ENCODE results near the gene TRIB2. TPM values are rescaled to one million over a fixed set of nuclear protein-coding genes. Genes with fewer than 3 reads are reported as not detected.

The TRIB2 gene
- total RNA-seq, 2 donors from 2014 or later = 29.4 to 34.5 TPM

DNA sequence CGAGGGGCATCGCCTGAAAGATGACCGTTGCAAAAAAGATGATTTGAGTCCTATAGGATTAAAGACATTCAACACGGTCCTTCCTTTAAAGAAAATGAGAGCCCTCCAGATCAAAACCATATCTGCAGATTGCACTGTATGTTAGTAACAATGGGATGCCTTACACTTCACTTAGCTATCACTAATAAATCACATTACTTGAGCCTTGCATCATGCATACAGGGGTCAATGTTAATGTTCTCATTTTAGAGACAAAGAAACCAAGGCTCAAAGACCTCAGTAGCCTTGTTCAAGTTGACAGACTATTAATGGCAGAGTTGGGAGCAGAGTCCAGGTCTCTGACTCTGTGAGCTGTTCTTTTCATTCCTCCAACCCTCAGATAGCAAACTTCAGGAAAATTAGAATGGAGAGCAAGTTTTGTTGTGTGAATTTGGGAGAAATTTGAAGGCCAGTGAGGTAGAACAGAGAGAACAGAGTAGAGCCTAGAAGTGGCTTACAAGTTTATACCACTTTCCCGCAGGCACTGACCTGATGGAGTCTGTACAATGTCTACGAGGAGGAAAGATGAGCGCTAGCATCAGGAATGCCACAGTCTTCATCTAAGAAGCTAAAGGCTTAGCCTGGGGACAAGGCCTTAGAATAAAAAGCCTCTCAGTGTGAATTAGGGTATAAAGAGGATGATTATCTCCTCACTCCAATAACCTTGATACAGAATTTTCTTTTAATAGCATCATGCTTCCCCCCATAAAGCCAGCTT, 48.3 kb downstream of the TRIB2 start:
- intact Hi-C loops (cut with DNase I) = no loop called here
- no peak for DNase-seq (ENCODE audit: low spot score)

GRCh38 chr2:12766421-12766879, 49.7 kb downstream of the TRIB2 start:
- DNase-seq (ENCODE audit: low spot score) = no peak
- intact Hi-C loops (cut with DNase I) = no loop called here

DNA sequence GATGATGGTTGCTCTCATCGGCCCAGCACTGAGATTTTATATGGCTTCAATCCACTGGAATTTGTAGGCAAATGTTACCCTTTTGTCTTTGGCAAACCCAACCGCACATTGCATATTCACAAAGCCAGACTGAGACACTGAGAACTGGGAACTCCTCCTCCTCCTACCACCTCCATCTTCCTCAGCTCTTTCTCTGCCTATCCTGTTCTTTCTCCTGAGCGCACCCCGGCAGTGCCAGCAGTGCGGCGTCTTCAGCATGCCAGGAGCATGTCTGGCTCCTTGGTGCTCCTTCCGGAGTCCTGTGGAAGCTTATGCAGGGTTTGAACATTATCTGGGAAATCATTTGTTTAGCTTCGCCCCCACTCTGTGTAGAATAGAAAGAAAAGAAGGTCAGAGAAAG, 50.8 kb downstream of the TRIB2 start:
- DNase-seq (ENCODE audit: low spot score) = no peak
- intact Hi-C loops (cut with DNase I) = no loop called here

- no peak for DNase-seq (ENCODE audit: low spot score)
- intact Hi-C loops (cut with DNase I) = no loop called here
Observed at GRCh38 chr2:12767996-12768624, 51.4 kb downstream of the TRIB2 start.

DNA sequence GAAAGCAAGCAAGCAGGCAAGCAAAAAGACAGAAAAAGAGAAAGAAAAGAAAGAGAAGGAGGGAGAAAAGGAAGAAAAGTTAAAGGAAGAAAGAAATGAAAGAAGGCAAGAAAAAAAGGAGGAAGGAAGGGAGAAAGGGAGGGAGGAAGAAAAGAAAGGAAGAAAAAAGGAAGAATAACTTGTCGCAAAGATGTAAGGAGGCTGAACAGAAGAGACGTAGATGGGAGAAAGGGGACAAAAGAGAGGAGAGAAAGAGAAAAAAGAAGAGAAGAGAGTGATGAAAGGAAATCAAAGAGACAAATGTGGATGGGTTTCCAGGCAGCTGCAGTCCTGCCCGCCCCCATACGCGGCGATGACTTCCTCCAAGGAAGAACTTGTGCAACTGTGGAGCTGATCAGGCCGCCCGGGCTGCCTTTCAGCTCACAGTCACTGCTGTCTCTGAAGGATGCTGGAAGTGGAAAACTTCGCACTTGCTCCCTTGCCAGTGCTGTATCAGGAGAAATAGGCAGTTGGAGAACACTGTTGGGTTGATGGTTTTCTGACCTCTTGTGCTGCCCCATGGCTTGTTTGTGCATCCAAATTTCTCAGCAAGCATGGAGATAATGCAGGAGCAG, 52.9 kb downstream of the TRIB2 start:
- intact Hi-C loops (cut with DNase I) = no loop called here
- peak; percentile 92 for DNase-seq (ENCODE audit: low spot score)

DNA sequence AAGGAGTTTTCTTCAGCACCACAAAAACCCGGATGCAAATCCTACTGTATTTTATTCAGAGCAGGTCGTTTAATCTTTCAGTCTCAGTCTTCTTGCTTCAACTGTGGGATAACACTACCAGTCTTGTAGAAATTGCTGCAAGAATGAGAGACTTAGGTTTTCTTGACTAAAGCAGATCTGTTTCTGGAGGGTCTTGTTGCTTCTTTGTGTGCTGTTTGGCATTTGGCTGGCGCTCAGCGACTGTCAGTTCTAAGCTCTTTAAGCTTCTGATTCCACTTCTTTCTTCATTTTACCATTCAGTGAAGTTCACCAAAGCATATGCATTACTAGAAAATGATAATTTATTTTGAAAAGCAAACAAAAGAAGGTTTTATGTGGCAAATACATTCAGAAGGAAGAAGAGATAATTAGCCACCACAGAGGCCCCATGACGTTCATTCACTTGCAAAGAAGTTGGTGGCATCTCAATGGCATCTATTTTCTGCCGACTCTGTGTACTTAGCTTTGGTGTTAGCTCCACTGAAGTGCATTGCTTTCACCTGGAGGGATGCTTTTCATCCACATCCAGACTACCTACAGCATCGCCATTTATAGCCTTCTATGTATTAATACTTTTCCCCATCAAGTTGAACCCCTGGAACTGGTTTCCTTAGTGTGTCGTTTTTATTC, 53.7 kb downstream of the TRIB2 start:
- DNase-seq (ENCODE audit: low spot score) = no peak
- intact Hi-C loops (cut with DNase I) = no loop called here

DNA sequence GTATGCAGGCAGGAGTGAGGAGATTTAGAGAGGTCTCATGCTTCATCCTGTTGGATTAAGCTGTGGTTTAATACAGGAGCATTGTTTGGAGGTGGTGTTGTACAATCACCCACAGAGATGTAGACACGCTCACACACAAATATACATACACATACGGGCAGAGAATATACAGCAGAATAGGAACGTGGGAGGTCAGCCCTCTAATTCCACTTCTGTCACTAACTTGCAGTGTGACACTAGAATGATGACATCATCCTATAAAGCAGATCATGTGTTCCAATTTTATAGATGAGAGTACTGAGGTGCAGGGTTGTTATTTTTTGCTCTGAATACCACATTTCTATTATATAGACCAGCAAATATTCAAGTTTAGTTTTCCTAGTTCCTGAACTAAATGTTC, 54.4 kb downstream of the TRIB2 start:
- intact Hi-C loops (cut with DNase I) = no loop called here
- no peak for DNase-seq (ENCODE audit: low spot score)

DNA sequence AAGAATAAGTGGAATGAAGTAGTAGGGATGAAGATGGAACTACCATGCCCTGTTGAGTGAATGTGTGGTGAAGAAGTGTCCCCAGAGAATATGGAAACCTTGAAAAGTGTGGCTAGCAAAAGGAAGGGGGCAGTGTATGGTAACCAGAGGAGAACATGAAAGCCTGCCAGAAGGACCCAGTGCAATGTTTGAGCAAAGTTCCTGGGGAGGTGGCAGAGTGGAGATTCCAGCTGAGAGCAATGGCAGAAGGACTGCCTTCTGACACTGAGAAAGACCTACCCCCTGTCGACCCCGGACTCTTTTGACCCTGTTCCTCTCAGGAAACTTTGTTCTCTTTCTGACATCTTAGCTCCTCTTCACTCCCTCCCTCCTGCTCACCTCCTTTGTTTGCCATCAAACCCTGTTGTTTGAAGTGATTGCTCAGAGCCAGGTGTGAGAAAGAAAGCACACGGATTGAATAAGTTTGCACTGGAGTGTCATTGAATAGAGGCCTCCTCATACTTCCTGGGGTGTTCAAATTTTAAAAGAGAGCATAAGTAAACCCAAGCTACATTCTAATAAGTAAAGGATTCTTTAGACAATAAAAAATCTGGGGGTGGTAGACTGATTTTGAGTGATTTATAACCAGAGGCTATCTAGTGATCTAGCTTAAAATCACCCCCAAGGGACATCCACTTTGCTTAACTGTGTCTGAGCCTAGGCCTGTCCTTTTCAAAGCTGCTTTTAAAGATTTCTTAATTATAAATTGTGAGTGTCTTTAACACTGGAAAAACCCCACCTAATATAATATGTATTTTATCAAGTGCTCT, 57.1 kb downstream of the TRIB2 start:
- intact Hi-C loops (cut with DNase I) = no loop called here
- no peak for DNase-seq (ENCODE audit: low spot score)

DNA sequence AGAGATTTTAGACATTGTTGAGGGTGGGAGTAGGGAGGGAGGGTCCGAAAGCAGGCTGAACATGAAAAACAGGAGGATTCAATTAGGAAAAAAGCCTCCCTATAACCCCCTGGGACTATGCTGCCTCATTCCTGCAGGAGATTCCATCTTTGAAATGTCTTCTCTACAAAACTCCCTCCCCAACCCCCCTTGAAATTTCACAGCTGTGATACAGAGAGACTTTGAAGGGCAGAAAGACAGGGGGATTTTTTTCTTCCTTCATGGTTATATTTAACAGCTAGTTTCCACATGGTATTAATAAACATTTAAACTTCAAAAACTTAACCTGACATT, 57.6 kb downstream of the TRIB2 start:
- intact Hi-C loops (cut with DNase I) = no loop called here
- no peak for DNase-seq (ENCODE audit: low spot score)

DNA sequence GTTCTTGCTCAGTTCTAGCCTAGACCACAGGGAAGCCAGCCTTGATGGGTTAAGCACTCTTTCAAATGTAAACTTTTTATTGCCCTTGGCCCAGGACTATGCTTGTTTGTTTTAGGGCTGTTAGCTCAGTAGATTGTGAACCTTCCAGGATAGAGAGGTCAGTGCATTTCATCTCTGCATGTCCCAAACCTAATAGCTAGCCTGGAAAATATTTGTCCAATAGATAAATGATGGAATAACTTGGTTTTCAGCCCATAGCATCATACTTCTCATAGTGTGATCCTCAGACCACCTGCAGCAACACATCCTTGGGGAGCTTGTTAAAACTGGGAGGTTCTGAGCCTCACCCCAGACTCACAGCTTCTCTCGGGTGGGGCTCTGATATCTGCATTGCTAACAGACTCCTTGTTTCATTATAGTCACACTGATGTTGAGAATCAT, 59.8 kb downstream of the TRIB2 start:
- intact Hi-C loops (cut with DNase I) = no loop called here
- no peak for DNase-seq (ENCODE audit: low spot score)

DNA sequence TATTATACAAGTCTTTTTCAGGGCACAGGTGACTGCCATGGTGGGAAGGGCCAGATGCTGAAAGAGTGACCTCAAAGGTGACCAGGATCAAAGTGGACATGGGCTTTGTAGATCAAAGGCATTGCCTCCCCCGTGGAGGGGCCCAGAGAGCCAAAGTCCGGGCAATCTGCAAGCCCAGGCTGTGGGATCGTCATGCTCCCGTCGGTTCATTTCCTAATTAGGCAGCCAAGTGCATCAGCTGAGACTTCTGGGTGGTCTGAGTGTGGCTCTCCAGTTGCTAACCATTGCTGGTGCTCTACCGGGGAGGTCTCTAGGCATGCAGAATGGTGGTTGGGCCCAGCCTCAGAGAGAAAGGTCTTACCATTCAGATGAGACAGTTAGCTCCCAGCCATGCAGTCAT, 61.6 kb downstream of the TRIB2 start:
- intact Hi-C loops (cut with DNase I) = no loop called here
- no peak for DNase-seq (ENCODE audit: low spot score)

DNA sequence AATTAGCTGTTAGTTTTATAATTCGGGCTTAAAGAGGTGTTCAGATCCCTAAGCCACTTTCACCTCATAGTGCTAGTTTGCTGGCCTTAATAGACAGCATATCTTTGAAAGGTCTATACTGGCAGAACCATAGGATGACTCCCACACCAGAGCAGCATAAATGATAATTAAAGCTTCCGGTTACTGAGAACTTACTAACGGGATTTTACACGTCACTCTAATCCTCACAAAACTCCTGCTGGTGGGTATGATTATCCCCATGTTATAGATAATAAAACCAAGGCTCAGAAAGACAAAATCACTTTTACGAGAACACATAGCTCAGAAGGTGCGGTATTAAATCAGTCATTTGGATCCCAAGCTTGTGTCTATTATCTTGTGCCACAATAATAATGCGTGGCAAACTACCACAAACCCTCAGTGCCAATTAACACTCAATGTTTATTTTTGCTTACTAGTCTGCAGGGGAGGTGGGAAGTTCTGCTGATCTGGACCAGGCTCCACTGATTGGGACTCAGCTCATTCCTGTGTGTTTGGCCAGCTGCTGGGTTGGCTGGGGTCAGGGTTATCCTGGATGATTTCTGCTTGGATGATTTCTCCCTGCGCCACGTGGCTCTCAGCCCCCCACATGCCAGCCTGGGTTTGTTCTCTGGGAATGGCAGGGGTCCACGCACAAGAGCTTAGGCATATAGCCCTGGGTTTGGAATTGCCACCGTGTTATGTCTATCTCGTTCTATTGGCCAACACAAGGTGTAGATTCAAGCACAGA, 62.3 kb downstream of the TRIB2 start:
- DNase-seq (ENCODE audit: low spot score) = no peak
- intact Hi-C loops (cut with DNase I) = no loop called here

GRCh38 chr2:12781329-12781728, 64.6 kb downstream of the TRIB2 start:
- intact Hi-C loops (cut with DNase I) = no loop called here
- DNase-seq (ENCODE audit: low spot score) = no peak

- intact Hi-C loops (cut with DNase I) = no loop called here
- no peak for DNase-seq (ENCODE audit: low spot score)
Observed at GRCh38 chr2:12787891-12788801, 71.4 kb downstream of the TRIB2 start.

- no peak for DNase-seq (ENCODE audit: low spot score)
- intact Hi-C loops (cut with DNase I) = no loop called here
Observed at GRCh38 chr2:12791906-12792305, 75.2 kb downstream of the TRIB2 start.
